Lower leg skin (tissue), 3 donors: Measurements from ENCODE around the gene MCOLN2.

Source experiments
- POLR2A ChIP-seq, 2 donors: fragments of 450-650 bp; IDR thresholded peaks; one replicate each; pipeline ENCODE4 v1.6.1; 2016 to 2017; ENCODE audit warnings: antibody characterized with exemption in 2 of 2, mild to moderate bottlenecking in 1 of 2, moderate library complexity in 1 of 2
- TF ChIP-seq, protein P1 (sequence below), 3 donors: fragments of 450-650 bp; IDR thresholded peaks; one replicate each; pipeline ENCODE4 v1.5.1; 2016; ENCODE audit warnings: antibody characterized with exemption in 3 of 3, mild to moderate bottlenecking in 3 of 3, moderate library complexity in 2 of 3

DNA sequence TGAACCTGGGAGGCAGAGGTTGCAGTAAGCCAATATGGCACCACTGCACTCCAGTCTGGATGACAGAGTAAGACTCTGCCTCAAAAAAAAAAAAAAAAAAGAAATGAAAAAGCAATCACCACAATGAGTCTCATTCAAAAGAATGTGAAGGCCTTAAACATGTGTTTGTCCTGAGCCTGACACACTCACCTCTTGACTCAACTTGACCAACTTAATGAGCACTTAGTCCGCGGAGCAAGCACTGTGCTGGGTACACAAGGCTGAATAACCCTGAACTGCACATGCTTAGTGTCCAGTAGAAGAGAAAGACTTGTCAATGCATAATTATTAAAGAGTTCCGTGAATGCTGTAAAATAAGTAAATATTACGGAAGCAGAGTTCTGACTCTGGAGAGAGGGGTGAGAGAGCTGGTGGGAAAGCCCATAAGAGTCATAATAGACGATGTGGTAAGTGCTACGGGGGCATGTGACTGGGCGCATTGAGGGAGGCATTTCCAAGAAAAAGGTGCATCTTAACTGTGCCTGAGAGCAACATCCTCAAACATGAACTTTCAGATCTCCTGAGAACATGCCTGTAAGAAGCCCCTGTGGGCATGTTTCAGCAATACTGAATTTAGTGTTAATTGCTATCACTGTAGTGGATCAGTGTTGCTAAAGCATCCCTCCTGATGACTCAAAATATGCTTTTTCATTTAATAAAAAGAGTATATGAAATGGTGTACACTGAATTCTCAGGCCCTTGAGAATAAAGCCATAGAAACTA, 27.2 kb downstream of the MCOLN2 start:
- TF ChIP-seq, protein P1, sequence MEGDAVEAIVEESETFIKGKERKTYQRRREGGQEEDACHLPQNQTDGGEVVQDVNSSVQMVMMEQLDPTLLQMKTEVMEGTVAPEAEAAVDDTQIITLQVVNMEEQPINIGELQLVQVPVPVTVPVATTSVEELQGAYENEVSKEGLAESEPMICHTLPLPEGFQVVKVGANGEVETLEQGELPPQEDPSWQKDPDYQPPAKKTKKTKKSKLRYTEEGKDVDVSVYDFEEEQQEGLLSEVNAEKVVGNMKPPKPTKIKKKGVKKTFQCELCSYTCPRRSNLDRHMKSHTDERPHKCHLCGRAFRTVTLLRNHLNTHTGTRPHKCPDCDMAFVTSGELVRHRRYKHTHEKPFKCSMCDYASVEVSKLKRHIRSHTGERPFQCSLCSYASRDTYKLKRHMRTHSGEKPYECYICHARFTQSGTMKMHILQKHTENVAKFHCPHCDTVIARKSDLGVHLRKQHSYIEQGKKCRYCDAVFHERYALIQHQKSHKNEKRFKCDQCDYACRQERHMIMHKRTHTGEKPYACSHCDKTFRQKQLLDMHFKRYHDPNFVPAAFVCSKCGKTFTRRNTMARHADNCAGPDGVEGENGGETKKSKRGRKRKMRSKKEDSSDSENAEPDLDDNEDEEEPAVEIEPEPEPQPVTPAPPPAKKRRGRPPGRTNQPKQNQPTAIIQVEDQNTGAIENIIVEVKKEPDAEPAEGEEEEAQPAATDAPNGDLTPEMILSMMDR (IDR thresholded peaks at IDR 0.05) = no peak
- TF ChIP-seq POLR2A (IDR thresholded peaks at IDR 0.05) = no peak
